ENCODE data around the gene DACT2.

The DACT2 gene

GRCh38 chr6:168272415-168273325, 46.9 kb downstream of the DACT2 start:
- no peak for TF ChIP-seq OSR1 (CRISPR knock-in tag; IDR thresholded peaks at IDR 0.05)
- TF ChIP-seq CSDC2 (CRISPR knock-in tag; IDR thresholded peaks at IDR 0.05): no peak
- TF ChIP-seq PPARA (CRISPR knock-in tag; IDR thresholded peaks at IDR 0.05; ENCODE audit: borderline replicate concordance): no peak
- TF ChIP-seq RARB (CRISPR knock-in tag; IDR thresholded peaks at IDR 0.05): no peak
- no peak for TF ChIP-seq TCF4 (CRISPR knock-in tag; IDR thresholded peaks at IDR 0.05; ENCODE audit: borderline replicate concordance)

GRCh38 chr6:168270274-168271172, 49.1 kb downstream of the DACT2 start:
- no peak for ATAC-seq
- TF ChIP-seq RARB (CRISPR knock-in tag; IDR thresholded peaks at IDR 0.05) (no peak), PPARA (CRISPR knock-in tag; IDR thresholded peaks at IDR 0.05; ENCODE audit: borderline replicate concordance) (no peak), SNAI2 (CRISPR knock-in tag; IDR thresholded peaks at IDR 0.05) (no peak)

More at GRCh38 chr6:168272415-168273325, 46.9 kb downstream of the DACT2 start:
- ATAC-seq: no peak

- ATAC-seq: no peak
- TF ChIP-seq CREB5 (CRISPR knock-in tag; IDR thresholded peaks at IDR 0.05; ENCODE audit: low read depth) (no peak), RARB (CRISPR knock-in tag; IDR thresholded peaks at IDR 0.05) (no peak), ARNTL (CRISPR knock-in tag; IDR thresholded peaks at IDR 0.05; ENCODE audit: borderline replicate concordance, low read depth) (no peak)
Measured at GRCh38 chr6:168269455-168270243, 49.9 kb downstream of the DACT2 start.

GRCh38 chr6:168268755-168269154, 50.8 kb downstream of the DACT2 start:
- ATAC-seq: no peak
- TF ChIP-seq ZNF565 (CRISPR knock-in tag; conservative IDR thresholded peaks at IDR 0.05; ENCODE audit: low read depth) (no peak), ZNF70 (CRISPR knock-in tag; IDR thresholded peaks at IDR 0.05) (no peak), ESRRG (CRISPR knock-in tag; IDR thresholded peaks at IDR 0.05) (no peak), POU6F1 (CRISPR knock-in tag; IDR thresholded peaks at IDR 0.05; ENCODE audit: borderline replicate concordance, low read depth) (no peak), GLIS3 (CRISPR knock-in tag; IDR thresholded peaks at IDR 0.05) (no peak), BACH2 (CRISPR knock-in tag; IDR thresholded peaks at IDR 0.05; ENCODE audit: borderline replicate concordance) (no peak), TOX (CRISPR knock-in tag; IDR thresholded peaks at IDR 0.05; ENCODE audit: borderline replicate concordance) (no peak), ZNF8 (CRISPR knock-in tag; IDR thresholded peaks at IDR 0.05) (no peak), TCF4 (CRISPR knock-in tag; IDR thresholded peaks at IDR 0.05; ENCODE audit: borderline replicate concordance) (no peak), ZFP3 (CRISPR knock-in tag; IDR thresholded peaks at IDR 0.05) (no peak), ZFP30 (CRISPR knock-in tag; IDR thresholded peaks at IDR 0.05) (no peak), RARB (CRISPR knock-in tag; IDR thresholded peaks at IDR 0.05) (no peak), TSHZ2 (CRISPR knock-in tag; IDR thresholded peaks at IDR 0.05) (no peak), CREB5 (CRISPR knock-in tag; IDR thresholded peaks at IDR 0.05; ENCODE audit: low read depth) (no peak), SNAI2 (CRISPR knock-in tag; IDR thresholded peaks at IDR 0.05) (no peak), PATZ1 (CRISPR knock-in tag; IDR thresholded peaks at IDR 0.05; ENCODE audit: borderline replicate concordance) (no peak), ZC3H10 (CRISPR knock-in tag; IDR thresholded peaks at IDR 0.05) (no peak), PPARA (CRISPR knock-in tag; IDR thresholded peaks at IDR 0.05; ENCODE audit: borderline replicate concordance) (no peak), OSR1 (CRISPR knock-in tag; IDR thresholded peaks at IDR 0.05) (no peak)
